Bronchial epithelial cell (primary cell): ENCODE results near the gene HIF1A. TPM values are rescaled to one million over a fixed set of nuclear protein-coding genes. Genes with fewer than 3 reads are reported as not detected.
A peak's percentile ranks its signal among the peaks of the same experiment; 100 is the strongest.

Experiments
- DNase-seq: peaks from one replicate; pipeline ENCODE4 v3.0.0-alpha.2; 2010; ENCODE audit warnings: low read depth
- FAIRE-seq: peaks from 2 replicates; lab custom pipeline; 2011; peaks lifted over from hg19 to GRCh38; lab: Jason Lieb, UNC
- H3K27me3 ChIP-seq: 2 replicates; pipeline ENCODE4 v1.5.1; 2011; ENCODE audit warnings: low read length; ENCODE audit not compliant: control insufficient read depth, insufficient read depth
- H3K36me3 ChIP-seq: 2 replicates; pipeline ENCODE4 v1.5.1; 2011; ENCODE audit warnings: low read length; ENCODE audit not compliant: control insufficient read depth, insufficient read depth
- H3K4me3 ChIP-seq: 2 replicates; pipeline ENCODE4 v1.5.1; 2011; ENCODE audit warnings: mild to moderate bottlenecking, low read depth, low read length, control low read depth
- CTCF ChIP-seq: IDR thresholded peaks from 2 replicates; pipeline ENCODE4 v1.5.1; 2011; ENCODE audit warnings: mild to moderate bottlenecking, moderate library complexity, low read length, control low read depth, inconsistent platforms; ENCODE audit not compliant: insufficient read depth, severe bottlenecking
- total RNA-seq: library from RNA; depleted of rRNA; stranded (reverse); fragments of >200 nt; gene quantifications from 2 replicates; pipeline ENCODE4 v1.2.1, GENCODE V29; 2014

Gene HIF1A
- total RNA-seq, 1 donor from 2014 or later = 220 TPM

GRCh38 chr14:61724133-61724532 is 28.8 kb downstream of the HIF1A start:
- FAIRE-seq (no peak), DNase-seq (no peak)
- Histone ChIP-seq H3K27me3 (no peaks in the 10 kb centered on the region), H3K36me3 (peaks cover 17% of the 10 kb centered on the region), H3K4me3 (no peak overlapping the region)
- TF ChIP-seq CTCF = no peak

GRCh38 chr14:61726778-61727658 is 31.7 kb downstream of the HIF1A start:
- TF ChIP-seq CTCF = no peak
- no peak overlapping the region for H3K4me3 ChIP-seq
- peaks cover 19% of the 10 kb centered on the region for H3K36me3 ChIP-seq
- no peaks in the 10 kb centered on the region for H3K27me3 ChIP-seq
- FAIRE-seq = no peak
- no peak for DNase-seq

- peaks cover 14% of the 10 kb centered on the region for H3K36me3 ChIP-seq
- no peak for DNase-seq
- no peak for TF ChIP-seq CTCF
- no peak for FAIRE-seq
- no peak overlapping the region for H3K4me3 ChIP-seq
- no peaks in the 10 kb centered on the region for H3K27me3 ChIP-seq
Measured at GRCh38 chr14:61730756-61731373, 35.6 kb downstream of the HIF1A start.

GRCh38 chr14:61733972-61734371 is 38.7 kb downstream of the HIF1A start:
- Histone ChIP-seq H3K27me3 (no peaks in the 10 kb centered on the region), H3K36me3 (peaks cover 19% of the 10 kb centered on the region), H3K4me3 (no peak overlapping the region)
- TF ChIP-seq CTCF = no peak
- FAIRE-seq (no peak), DNase-seq (peak; percentile 52)

GRCh38 chr14:61736751-61737150 is 41.4 kb downstream of the HIF1A start:
- FAIRE-seq (no peak), DNase-seq (no peak)
- Histone ChIP-seq H3K4me3 (no peak overlapping the region), H3K36me3 (peaks cover 19% of the 10 kb centered on the region), H3K27me3 (no peaks in the 10 kb centered on the region)
- no peak for TF ChIP-seq CTCF
